Fibroblast of the aortic adventitia (primary cell): ENCODE data around the gene ADCY1. TPM values are rescaled to one million over a fixed set of nuclear protein-coding genes. Genes with fewer than 3 reads are reported as not detected.

Source experiments
- DNase-seq: peaks from one replicate; pipeline ENCODE4 v3.0.0-alpha.2; 2010; ENCODE audit warnings: low read depth
- H3K4me3 ChIP-seq: 2 replicates; pipeline ENCODE4 v1.5.1; 2011; ENCODE audit warnings: low read depth, mild to moderate bottlenecking, control low read depth, low read length, moderate library complexity
- CTCF ChIP-seq: IDR thresholded peaks from 2 replicates; pipeline ENCODE4 v1.5.1; 2011; ENCODE audit warnings: mild to moderate bottlenecking, low read length, control low read depth, inconsistent platforms; ENCODE audit not compliant: insufficient read depth
- total RNA-seq: library from RNA; depleted of rRNA; stranded (reverse); fragments of >200 nt; gene quantifications from 2 replicates; pipeline ENCODE4 v1.2.3, GENCODE V29; 2012; ENCODE audit warnings: low replicate concordance

The ADCY1 gene
- total RNA-seq, 1 donor, result 0.72 TPM

- DNase-seq, result no peak
- TF ChIP-seq CTCF, result no peak
Measured at GRCh38 chr7:45715471-45716352, 141.5 kb downstream of the ADCY1 start.

GRCh38 chr7:45716380-45717203 is 142.4 kb downstream of the ADCY1 start:
- no peak for DNase-seq
- H3K4me3 ChIP-seq, result no peak overlapping the region
- TF ChIP-seq CTCF, result no peak

More at GRCh38 chr7:45715471-45716352, 141.5 kb downstream of the ADCY1 start:
- H3K4me3 ChIP-seq, result no peak overlapping the region

GRCh38 chr7:45717537-45718235 is 143.5 kb downstream of the ADCY1 start:
- TF ChIP-seq CTCF, result no peak
- no peak overlapping the region for H3K4me3 ChIP-seq
- DNase-seq, result no peak

GRCh38 chr7:45718464-45719330 is 144.5 kb downstream of the ADCY1 start:
- no peak for DNase-seq
- H3K4me3 ChIP-seq, result no peak overlapping the region
- no peak for TF ChIP-seq CTCF

- no peak overlapping the region for H3K4me3 ChIP-seq
- no peak for DNase-seq
- TF ChIP-seq CTCF, result no peak
Measured at GRCh38 chr7:45720989-45721388, 146.8 kb downstream of the ADCY1 start.
